Type B pancreatic cell (in vitro differentiated cells): ENCODE measurements around the gene ADPRM. TPM values are rescaled to one million over a fixed set of nuclear protein-coding genes. Genes with fewer than 3 reads are reported as not detected.

Experiments used
- DNase-seq: peaks from one replicate; pipeline ENCODE4 v3.0.0; 2021; ENCODE audit warnings: mixed read lengths; ENCODE audit not compliant: unreplicated experiment; ENCODE audit errors: extremely low spot score
- H3K27ac Mint-ChIP-seq: 2 replicates; pipeline ENCODE4 v1.8.0; 2021; ENCODE audit warnings: mild to moderate bottlenecking, mixed read lengths
- H3K27me3 Mint-ChIP-seq: 2 replicates; pipeline ENCODE4 v1.8.0; 2021; ENCODE audit warnings: mixed read lengths
- H3K36me3 Mint-ChIP-seq: 2 replicates; pipeline ENCODE4 v1.8.0; 2021; ENCODE audit warnings: mixed read lengths
- H3K4me1 Mint-ChIP-seq: one replicate; pipeline ENCODE4 v1.8.0; 2021; ENCODE audit warnings: mixed read lengths; ENCODE audit not compliant: unreplicated experiment
- H3K4me3 Mint-ChIP-seq: 2 replicates; pipeline ENCODE4 v1.8.0; 2021; ENCODE audit warnings: mild to moderate bottlenecking, mixed read lengths
- H3K9me3 Mint-ChIP-seq: 2 replicates; pipeline ENCODE4 v1.8.0; 2021; ENCODE audit warnings: mixed read lengths
- total RNA-seq: library from RNA; stranded (reverse); gene quantifications from 2 replicates; pipeline ENCODE4 v1.2.1, GENCODE V29; 2021; ENCODE audit warnings: low replicate concordance
- TF ChIP-seq, protein P1 (sequence below): fragments of 200-600 bp; sonication (generic); conservative IDR thresholded peaks from 2 replicates; pipeline ENCODE4 v1.5.0; 2021; ENCODE audit warnings: antibody characterized with exemption, mild to moderate bottlenecking

The ADPRM gene
- total RNA-seq, 1 donor from 2014 or later = 9.7 TPM

DNA sequence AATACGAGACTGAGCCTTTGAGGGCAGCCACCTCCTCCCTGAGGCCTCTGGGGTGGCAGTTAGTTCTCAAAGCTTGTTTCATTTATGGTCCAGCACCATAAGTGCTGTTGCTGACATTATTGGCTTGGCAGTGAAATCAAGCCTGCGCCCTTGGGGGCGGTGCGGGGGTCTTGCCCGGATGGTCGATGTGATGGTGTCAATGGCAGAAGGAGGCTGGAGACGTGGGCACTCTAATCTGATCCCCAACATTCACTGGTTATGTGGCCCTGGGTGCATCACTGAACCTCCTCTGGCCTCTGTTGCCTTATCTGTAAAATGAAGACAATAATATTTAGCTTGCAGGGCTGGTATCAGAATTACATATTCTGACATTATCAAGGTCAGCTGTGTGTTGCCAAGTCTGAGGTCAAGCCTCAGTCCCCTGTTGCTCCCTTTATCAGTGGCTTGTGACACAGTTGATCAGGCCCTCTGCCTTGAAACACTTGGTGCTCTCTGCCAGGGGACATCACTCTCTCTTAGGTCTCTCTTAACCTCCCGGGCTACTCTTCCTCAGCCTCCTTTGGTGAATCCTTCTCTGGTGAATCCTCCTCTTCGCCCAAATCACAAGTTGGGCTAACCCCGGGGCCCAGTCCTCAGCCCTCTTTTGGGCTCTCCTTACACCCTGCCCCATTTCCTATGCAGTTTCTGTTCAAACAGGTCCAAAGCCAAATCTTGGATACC lies 44.2 kb downstream of the ADPRM start:
- Mint-ChIP-seq H3K9me3 (no peaks in the 10 kb centered on the region), H3K4me1 (peaks cover 14% of the 10 kb centered on the region), H3K27ac (no peak overlapping the region), H3K36me3 (no peaks in the 10 kb centered on the region), H3K4me3 (no peak overlapping the region), H3K27me3 (peaks cover 20% of the 10 kb centered on the region)
- TF ChIP-seq, protein P1, sequence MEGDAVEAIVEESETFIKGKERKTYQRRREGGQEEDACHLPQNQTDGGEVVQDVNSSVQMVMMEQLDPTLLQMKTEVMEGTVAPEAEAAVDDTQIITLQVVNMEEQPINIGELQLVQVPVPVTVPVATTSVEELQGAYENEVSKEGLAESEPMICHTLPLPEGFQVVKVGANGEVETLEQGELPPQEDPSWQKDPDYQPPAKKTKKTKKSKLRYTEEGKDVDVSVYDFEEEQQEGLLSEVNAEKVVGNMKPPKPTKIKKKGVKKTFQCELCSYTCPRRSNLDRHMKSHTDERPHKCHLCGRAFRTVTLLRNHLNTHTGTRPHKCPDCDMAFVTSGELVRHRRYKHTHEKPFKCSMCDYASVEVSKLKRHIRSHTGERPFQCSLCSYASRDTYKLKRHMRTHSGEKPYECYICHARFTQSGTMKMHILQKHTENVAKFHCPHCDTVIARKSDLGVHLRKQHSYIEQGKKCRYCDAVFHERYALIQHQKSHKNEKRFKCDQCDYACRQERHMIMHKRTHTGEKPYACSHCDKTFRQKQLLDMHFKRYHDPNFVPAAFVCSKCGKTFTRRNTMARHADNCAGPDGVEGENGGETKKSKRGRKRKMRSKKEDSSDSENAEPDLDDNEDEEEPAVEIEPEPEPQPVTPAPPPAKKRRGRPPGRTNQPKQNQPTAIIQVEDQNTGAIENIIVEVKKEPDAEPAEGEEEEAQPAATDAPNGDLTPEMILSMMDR = no peak
- no peak for DNase-seq

DNA sequence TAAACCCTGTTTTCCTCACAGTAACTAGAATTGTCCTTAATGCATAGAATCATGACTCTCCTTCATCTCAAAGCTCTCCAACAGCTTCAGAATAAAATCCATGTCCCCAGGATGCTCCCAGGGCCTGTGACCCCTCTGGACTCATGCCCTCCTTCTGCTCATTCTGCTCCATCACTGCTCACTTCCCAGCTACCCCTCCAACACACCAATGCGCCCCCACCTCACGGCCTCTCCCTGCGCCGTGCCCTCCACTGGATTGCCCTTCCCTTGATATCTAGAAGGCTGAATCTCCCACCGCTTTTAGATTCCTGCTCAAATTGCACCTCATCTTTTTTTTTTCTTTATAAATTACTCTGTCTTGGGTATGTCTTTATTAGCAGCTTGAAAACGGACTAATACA lies 45.0 kb downstream of the ADPRM start:
- H3K36me3 Mint-ChIP-seq = no peaks in the 10 kb centered on the region
- H3K27ac Mint-ChIP-seq = no peak overlapping the region
- H3K27me3 Mint-ChIP-seq = peaks cover 20% of the 10 kb centered on the region
- H3K4me3 Mint-ChIP-seq = no peak overlapping the region
- TF ChIP-seq, protein P1 = no peak
- peaks cover 9% of the 10 kb centered on the region for H3K4me1 Mint-ChIP-seq
- no peaks in the 10 kb centered on the region for H3K9me3 Mint-ChIP-seq
- no peak for DNase-seq

DNA sequence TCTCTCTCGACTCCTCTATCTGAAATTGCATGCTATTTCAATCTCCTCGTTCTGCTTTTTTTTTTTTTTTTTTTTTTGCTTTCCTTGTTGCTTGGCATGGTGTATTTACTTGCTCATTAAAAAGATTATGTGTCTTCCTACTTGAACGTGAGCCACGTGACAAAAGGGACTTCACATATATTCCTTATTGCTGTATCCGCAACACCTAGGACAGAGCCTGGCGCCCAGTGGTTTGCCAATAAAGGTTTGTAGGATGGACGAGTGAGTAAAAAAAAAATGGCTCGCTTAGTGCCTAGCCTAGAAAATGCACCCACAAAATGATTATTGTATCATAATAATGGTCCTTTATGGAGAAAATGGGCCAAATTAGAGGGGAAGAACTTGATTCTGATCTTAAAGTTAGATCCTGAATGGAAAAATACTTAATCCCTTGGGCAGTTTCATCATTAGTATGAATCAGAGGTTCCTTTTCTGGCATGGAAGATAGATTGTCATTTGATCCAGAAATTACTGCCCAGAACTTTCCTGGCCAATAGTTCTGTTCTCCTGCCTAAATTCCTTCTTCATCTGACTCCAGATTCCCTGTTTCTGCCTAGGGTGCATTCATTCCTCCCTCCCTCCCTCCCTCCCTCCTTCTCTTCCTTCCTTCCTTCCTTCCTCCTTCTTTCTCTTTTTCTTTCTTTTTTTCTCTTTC lies 46.1 kb downstream of the ADPRM start:
- Mint-ChIP-seq H3K9me3 (no peaks in the 10 kb centered on the region), H3K36me3 (no peaks in the 10 kb centered on the region), H3K4me3 (no peak overlapping the region), H3K27me3 (peaks cover 23% of the 10 kb centered on the region), H3K4me1 (peaks cover 15% of the 10 kb centered on the region), H3K27ac (no peak overlapping the region)
- TF ChIP-seq, protein P1 = no peak
- DNase-seq = no peak

DNA sequence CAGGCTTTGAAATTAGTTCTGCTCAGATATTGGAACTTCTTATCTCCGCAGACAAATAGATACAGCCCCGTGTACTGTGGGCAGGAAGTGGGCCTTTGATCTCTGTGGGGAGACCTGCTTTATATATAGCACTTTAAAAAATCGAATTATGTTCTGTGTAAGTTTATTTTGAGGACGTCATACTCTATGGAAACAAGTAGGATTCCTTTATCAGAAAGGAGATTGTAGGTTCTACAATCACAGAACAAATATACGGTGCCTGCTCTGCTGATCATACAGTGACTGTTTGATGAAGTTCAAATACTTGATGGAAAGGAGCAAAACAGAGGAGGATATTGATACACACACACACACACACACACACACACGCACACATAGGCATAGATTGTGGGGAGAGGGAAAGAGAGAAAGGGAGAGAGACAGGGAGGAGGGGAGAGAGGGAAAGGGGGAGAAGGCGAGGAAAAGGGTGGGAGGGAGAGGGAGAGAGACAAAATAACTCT lies 47.2 kb downstream of the ADPRM start:
- DNase-seq = no peak
- Mint-ChIP-seq H3K27me3 (peaks cover 24% of the 10 kb centered on the region), H3K9me3 (no peaks in the 10 kb centered on the region), H3K4me3 (peak overlapping the region; percentile 54), H3K36me3 (no peaks in the 10 kb centered on the region), H3K4me1 (peaks cover 22% of the 10 kb centered on the region), H3K27ac (peak overlapping the region; percentile 74)
- TF ChIP-seq, protein P1 = no peak

DNA sequence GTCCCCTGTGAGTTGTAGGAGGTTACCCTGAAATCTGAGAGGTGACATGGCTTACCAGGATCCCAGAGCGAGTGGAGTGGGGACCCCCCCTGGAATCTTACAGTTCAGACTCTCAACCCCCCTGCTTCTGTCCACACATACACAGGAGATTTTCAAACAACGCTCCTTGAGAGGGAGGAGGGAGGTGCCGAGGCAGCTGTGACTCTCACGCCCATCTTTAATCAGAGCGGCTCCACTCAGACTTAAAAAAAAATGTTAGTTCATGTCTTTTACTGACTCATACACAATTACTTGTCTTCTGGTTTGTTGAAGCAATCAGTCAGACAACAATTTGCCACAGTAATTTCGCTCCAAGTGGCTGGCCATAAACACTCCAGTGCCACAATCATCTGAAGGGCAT lies 47.8 kb downstream of the ADPRM start:
- no peak overlapping the region for H3K4me3 Mint-ChIP-seq
- DNase-seq = no peak
- peaks cover 19% of the 10 kb centered on the region for H3K4me1 Mint-ChIP-seq
- H3K36me3 Mint-ChIP-seq = no peaks in the 10 kb centered on the region
- peak overlapping the region; percentile 19 for H3K27ac Mint-ChIP-seq
- no peaks in the 10 kb centered on the region for H3K9me3 Mint-ChIP-seq
- TF ChIP-seq, protein P1 = no peak
- H3K27me3 Mint-ChIP-seq = peaks cover 21% of the 10 kb centered on the region
